Loucy (cell line): ENCODE data around the gene SPSB1.
"Not testable (repeated sequence)": the region's sequence is repeated elsewhere in the genome, so short reads cannot be mapped to it uniquely, and the experiment has no call there.

Experiments
- CTCF ChIP-seq: fragments of 200-600 bp; sonication (generic); conservative IDR thresholded peaks from 2 replicates; pipeline ENCODE4 v1.5.1; 2014; ENCODE audit warnings: mild to moderate bottlenecking, antibody characterized with exemption, low read length
- EZH2phosphoT487 ChIP-seq: fragments of 200-600 bp; IDR thresholded peaks from 2 replicates; pipeline ENCODE4 v1.6.1; 2018; ENCODE audit warnings: antibody characterized with exemption, mild to moderate bottlenecking, moderate library complexity, borderline replicate concordance

GRCh38 chr1:9385392-9385791, 92.7 kb downstream of the SPSB1 start:
- TF ChIP-seq CTCF, EZH2phosphoT487: not testable (repeated sequence)
